Natural killer cell (primary cell): ENCODE results near the gene ANKRD31. TPM values are rescaled to one million over a fixed set of nuclear protein-coding genes. Genes with fewer than 3 reads are reported as not detected.

ENCODE experiments used
- ATAC-seq, 3 donors: fragments of 150-1000 bp in 2 of 3; fragments of 200-7000 bp in 1 of 3; cut with Tn5 transposase; 1 replicate in 1 of 3; 2 replicates in 2 of 3; pipeline ENCODE4 v1.10.0; 2021; ENCODE audit warnings: mild to moderate bottlenecking in 2 of 3, moderate library complexity in 2 of 3
- DNase-seq, 2 donors: peaks; one replicate each; pipeline versions ENCODE4 v3.0.0 to v3.0.0-alpha.2; 2013 to 2021; ENCODE audit warnings: mixed read lengths in 1 of 2
- H3K27ac ChIP-seq: one replicate; pipeline ENCODE4 v1.5.1; 2013; ENCODE audit warnings: mild to moderate bottlenecking, low read length
- H3K27me3 ChIP-seq: one replicate; pipeline ENCODE4 v1.6.1; 2013; ENCODE audit warnings: low read length; ENCODE audit not compliant: control insufficient read depth, insufficient read depth
- H3K36me3 ChIP-seq: one replicate; pipeline ENCODE4 v1.6.1; 2013; ENCODE audit warnings: low read length; ENCODE audit not compliant: control insufficient read depth, insufficient read depth
- H3K4me1 ChIP-seq: one replicate; pipeline ENCODE4 v1.6.1; 2013; ENCODE audit warnings: low read length; ENCODE audit not compliant: control insufficient read depth, insufficient read depth
- H3K4me3 ChIP-seq: one replicate; pipeline ENCODE4 v1.5.1; 2013; ENCODE audit warnings: low read length
- H3K9me3 ChIP-seq: one replicate; pipeline ENCODE4 v1.6.1; 2013; ENCODE audit warnings: low read length; ENCODE audit not compliant: control insufficient read depth, insufficient read depth
- H3K27ac Mint-ChIP-seq, 2 donors: one replicate each; pipeline ENCODE4 v1.8.0; 2022; ENCODE audit warnings: mild to moderate bottlenecking in 2 of 2, mixed read lengths in 2 of 2, moderate library complexity in 1 of 2
- H3K27me3 Mint-ChIP-seq, 2 donors: one replicate each; pipeline ENCODE4 v1.8.0; 2022; ENCODE audit warnings: low read depth in 2 of 2, mixed read lengths in 2 of 2
- H3K36me3 Mint-ChIP-seq: one replicate; pipeline ENCODE4 v1.8.0; 2022; ENCODE audit warnings: mixed read lengths
- H3K4me1 Mint-ChIP-seq, 2 donors: one replicate each; pipeline ENCODE4 v1.8.0; 2022; ENCODE audit warnings: mixed read lengths in 2 of 2
- H3K4me3 Mint-ChIP-seq: one replicate; pipeline ENCODE4 v1.8.0; 2022; ENCODE audit warnings: mild to moderate bottlenecking, moderate library complexity, mixed read lengths
- H3K9me3 Mint-ChIP-seq, 2 donors: one replicate each; pipeline ENCODE4 v1.8.0; 2022; ENCODE audit warnings: mixed read lengths in 2 of 2
- whole genome bisulfite sequencing: methylation state at CpG from one replicate; pipeline ENCODE4 v1.1.7; 2013; ENCODE audit warnings: missing lambda C conversion rate; ENCODE audit not compliant: insufficient coverage; 5-methylcytosine and 5-hydroxymethylcytosine counted together
- intact Hi-C: fragments of 100-400 bp; cut with micrococcal nuclease; formaldehyde crosslinking; loops from one replicate; pipeline ENCODE4 v1.14.2; 2022
- total RNA-seq, 4 donors: library from RNA; stranded (reverse); fragments of 120-200 nt in 1 of 4; gene quantifications; one replicate each; pipeline versions ENCODE4 v1.2.3 to v1.2.4, GENCODE V29; 2013 to 2022
- TF ChIP-seq, protein P1 (sequence below): fragments of 200-600 bp; IDR thresholded peaks from one replicate; pipeline ENCODE4 v1.8.0; 2022; ENCODE audit warnings: antibody characterized with exemption

Gene ANKRD31
- total RNA-seq, 3 donors from 2014 or later (not counting 1 experiment from before 2014, with no cell fraction given): 0.09 to 0.15 (median 0.12) TPM

DNA sequence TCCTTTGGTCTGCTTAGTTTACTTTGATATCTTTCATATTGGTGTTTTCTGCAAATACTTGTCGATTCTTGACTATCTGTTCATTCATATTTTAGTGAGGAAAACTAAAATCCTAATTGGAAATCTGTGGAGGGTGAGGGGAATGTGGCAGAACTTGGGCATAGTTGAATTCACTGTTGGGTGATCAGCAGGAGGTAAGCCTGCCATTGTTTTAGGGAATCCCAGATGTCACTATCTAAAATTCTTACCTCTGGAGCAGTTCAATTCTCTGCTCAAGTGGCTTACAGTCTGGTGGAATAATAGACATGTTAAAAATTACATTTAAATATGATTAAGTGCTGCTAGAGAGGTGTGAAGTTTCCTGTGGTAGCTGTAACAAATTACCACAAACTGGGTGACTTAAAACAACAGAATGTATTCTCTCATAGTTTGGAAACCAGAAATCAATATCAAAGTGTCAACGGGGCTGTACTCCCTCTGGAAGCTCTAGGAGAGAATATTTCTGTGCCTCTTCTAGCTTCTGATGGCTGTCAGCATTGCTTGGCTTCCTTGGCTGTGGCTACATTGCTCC, 94.0 kb downstream of the ANKRD31 start:
- no peaks in the 10 kb centered on the region for H3K36me3 Mint-ChIP-seq
- no peak overlapping the region for H3K4me3 Mint-ChIP-seq
- Histone ChIP-seq H3K4me1 (peaks cover 2% of the 10 kb centered on the region), H3K9me3 (no peaks in the 10 kb centered on the region), H3K36me3 (no peaks in the 10 kb centered on the region), H3K27ac (no peak overlapping the region), H3K4me3 (no peak overlapping the region), H3K27me3 (no peaks in the 10 kb centered on the region)
- H3K4me1 Mint-ChIP-seq: peaks cover 11 to 18% of the 10 kb centered on the region in 2 donors
- peaks cover 0 to 3% of the 10 kb centered on the region in 2 donors for H3K27me3 Mint-ChIP-seq
- WGBS: 45% methylated on average over 2 of the region's 2 CpGs
- intact Hi-C loops: no loop called here
- TF ChIP-seq, protein P1, sequence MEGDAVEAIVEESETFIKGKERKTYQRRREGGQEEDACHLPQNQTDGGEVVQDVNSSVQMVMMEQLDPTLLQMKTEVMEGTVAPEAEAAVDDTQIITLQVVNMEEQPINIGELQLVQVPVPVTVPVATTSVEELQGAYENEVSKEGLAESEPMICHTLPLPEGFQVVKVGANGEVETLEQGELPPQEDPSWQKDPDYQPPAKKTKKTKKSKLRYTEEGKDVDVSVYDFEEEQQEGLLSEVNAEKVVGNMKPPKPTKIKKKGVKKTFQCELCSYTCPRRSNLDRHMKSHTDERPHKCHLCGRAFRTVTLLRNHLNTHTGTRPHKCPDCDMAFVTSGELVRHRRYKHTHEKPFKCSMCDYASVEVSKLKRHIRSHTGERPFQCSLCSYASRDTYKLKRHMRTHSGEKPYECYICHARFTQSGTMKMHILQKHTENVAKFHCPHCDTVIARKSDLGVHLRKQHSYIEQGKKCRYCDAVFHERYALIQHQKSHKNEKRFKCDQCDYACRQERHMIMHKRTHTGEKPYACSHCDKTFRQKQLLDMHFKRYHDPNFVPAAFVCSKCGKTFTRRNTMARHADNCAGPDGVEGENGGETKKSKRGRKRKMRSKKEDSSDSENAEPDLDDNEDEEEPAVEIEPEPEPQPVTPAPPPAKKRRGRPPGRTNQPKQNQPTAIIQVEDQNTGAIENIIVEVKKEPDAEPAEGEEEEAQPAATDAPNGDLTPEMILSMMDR: no peak
- DNase-seq (no peak), ATAC-seq (peak; percentile 52 to 65 (median 60))
- peaks cover 0 to 4% of the 10 kb centered on the region in 2 donors for H3K9me3 Mint-ChIP-seq
- H3K27ac Mint-ChIP-seq: peak overlapping the region in 1 of 2 donors; percentile 66

- TF ChIP-seq, protein P1: no peak
Measured at GRCh38 chr5:75140277-75140676, 96.4 kb downstream of the ANKRD31 start.

DNA sequence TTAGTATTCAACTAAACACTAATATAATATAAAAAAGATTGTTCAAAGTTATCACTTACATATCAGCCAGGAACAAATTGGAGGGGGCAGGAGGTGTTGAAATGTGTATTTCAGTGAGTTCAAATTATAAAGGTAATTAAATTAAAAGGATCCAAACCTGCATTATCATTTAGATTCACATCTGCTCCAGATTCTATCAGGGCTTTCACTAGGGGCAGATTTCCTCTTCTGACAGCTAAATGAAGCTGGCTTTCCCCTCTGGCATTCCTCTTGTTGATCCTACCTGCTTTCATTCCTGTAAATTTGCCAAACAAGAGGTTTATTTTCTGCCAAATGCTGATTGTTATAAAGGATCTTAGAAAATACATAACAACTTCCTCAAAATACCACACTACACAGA, 98.0 kb downstream of the ANKRD31 start:
- TF ChIP-seq, protein P1: no peak
- Histone ChIP-seq H3K4me3 (no peak overlapping the region), H3K9me3 (no peaks in the 10 kb centered on the region), H3K27me3 (no peaks in the 10 kb centered on the region), H3K36me3 (no peaks in the 10 kb centered on the region), H3K27ac (no peak overlapping the region), H3K4me1 (peaks cover 2% of the 10 kb centered on the region)
- H3K27me3 Mint-ChIP-seq: peaks cover 0 to 7% of the 10 kb centered on the region in 2 donors
- ATAC-seq: no peak
- intact Hi-C loops: no loop called here
- H3K4me1 Mint-ChIP-seq: peaks cover 11 to 13% of the 10 kb centered on the region in 2 donors
- H3K36me3 Mint-ChIP-seq: no peaks in the 10 kb centered on the region
- DNase-seq: no peak
- H3K4me3 Mint-ChIP-seq: no peak overlapping the region
- H3K9me3 Mint-ChIP-seq: peaks cover 0 to 2% of the 10 kb centered on the region in 2 donors
- no peak overlapping the region for H3K27ac Mint-ChIP-seq

More at GRCh38 chr5:75140277-75140676, 96.4 kb downstream of the ANKRD31 start:
- H3K4me1 Mint-ChIP-seq: peaks cover 11 to 13% of the 10 kb centered on the region in 2 donors
- Histone ChIP-seq H3K27ac (no peak overlapping the region), H3K36me3 (no peaks in the 10 kb centered on the region), H3K27me3 (no peaks in the 10 kb centered on the region), H3K4me3 (no peak overlapping the region), H3K9me3 (no peaks in the 10 kb centered on the region), H3K4me1 (peaks cover 2% of the 10 kb centered on the region)
- peaks cover 0 to 3% of the 10 kb centered on the region in 2 donors for H3K27me3 Mint-ChIP-seq
- no peak overlapping the region for H3K27ac Mint-ChIP-seq
- H3K4me3 Mint-ChIP-seq: no peak overlapping the region
- intact Hi-C loops: no loop called here
- DNase-seq (no peak), ATAC-seq (no peak)
- H3K36me3 Mint-ChIP-seq: no peaks in the 10 kb centered on the region
- peaks cover 0 to 4% of the 10 kb centered on the region in 2 donors for H3K9me3 Mint-ChIP-seq
- 95% methylated on average over 3 of the region's 3 CpGs for WGBS
